ENCODE data around the gene NWD2. TPM values are rescaled to one million over a fixed set of nuclear protein-coding genes. Genes with fewer than 3 reads are reported as not detected.
"Not testable (repeated sequence)": the region's sequence is repeated elsewhere in the genome, so short reads cannot be mapped to it uniquely, and the experiment has no call there.

NWD2 gene
- total and polyA plus RNA-seq, 9 of the 15 experiments (the other 6 are each of a cell fraction or from before 2014, with no cell fraction given), result not detected

- H3K27ac ChIP-seq (ENCODE audit: extremely low read depth, low read depth, low read length); H3K4me1 ChIP-seq (replicated peaks in 1 of 2; ENCODE audit: control insufficient read depth in 2 of 2, insufficient read depth in 2 of 2, low read length in 2 of 2); H3K9me3 ChIP-seq (replicated peaks; ENCODE audit: control insufficient read depth, insufficient read depth, low read depth, low read length); H3K4me2 ChIP-seq (ENCODE audit: insufficient read depth, low read length); H3K27me3 ChIP-seq (ENCODE audit: control insufficient read depth in 2 of 2, insufficient read depth in 2 of 2, low read length in 2 of 2); H3K9ac ChIP-seq (ENCODE audit: insufficient read depth in 1 of 2, low read depth in 2 of 2, low read length in 2 of 2); ATAC-seq; H3K4me3 ChIP-seq; H3K36me3 ChIP-seq (ENCODE audit: control insufficient read depth, insufficient read depth, low read length); intact Hi-C loops (cut with micrococcal nuclease); H4K20me1 ChIP-seq (replicated peaks; ENCODE audit: control insufficient read depth, insufficient read depth, low read length); DNase-seq (ENCODE audit: extremely low read depth in 1 of 4, low spot score in 3 of 4); FAIRE-seq; H3K79me2 ChIP-seq (ENCODE audit: control insufficient read depth, insufficient read depth, low read length); H2AFZ ChIP-seq (ENCODE audit: low read depth, low read length); POLR2A ChIA-PET; CTCF ChIA-PET (ENCODE audit: low intra/inter-chr PET ratio); H3K9me1 ChIP-seq (ENCODE audit: control insufficient read depth, insufficient read depth, low read length); BruUV-seq (replicated peaks); in situ Hi-C loops (cut with MboI): not testable (repeated sequence)
- TF ChIP-seq ZNF431 (CRISPR knock-in tag; IDR thresholded peaks at IDR 0.05) (peak; percentile 68; the same call in 1 of the 2 replicates), ZNF707 (CRISPR knock-in tag; conservative IDR thresholded peaks at IDR 0.05) (peak; percentile 87)
- 0% methylated on average over 1 of the region's 1 CpG for WGBS (ENCODE audit: insufficient coverage, low coverage, missing lambda C conversion rate)
Observed at GRCh38 chr4:37204740-37205139, 39.8 kb upstream of the NWD2 start.

DNA sequence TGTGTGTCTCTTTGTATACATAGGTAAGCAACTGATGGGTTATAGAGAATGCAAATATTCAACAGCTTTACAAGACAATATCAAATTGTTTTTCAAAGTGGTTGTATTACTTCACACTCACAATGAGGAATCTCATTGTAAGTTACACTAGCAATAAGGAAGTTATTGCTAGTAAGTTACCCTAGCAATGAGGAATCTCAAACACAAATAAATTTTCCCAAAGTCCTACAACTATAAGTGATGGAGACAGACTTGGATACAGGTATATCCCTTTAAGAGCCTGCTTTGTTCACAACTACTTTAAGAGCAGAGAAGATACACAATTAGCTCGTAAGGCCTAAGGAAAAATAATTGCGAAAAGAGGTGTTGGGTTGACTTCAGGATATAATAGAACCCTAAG lies 28.3 kb upstream of the NWD2 start:
- Histone ChIP-seq H3K4me3 (no peak overlapping the region), H2AFZ (ENCODE audit: low read depth, low read length) (no peak overlapping the region), H3K27me3 (ENCODE audit: control insufficient read depth in 2 of 2, insufficient read depth in 2 of 2, low read length in 2 of 2) (no peaks in the 10 kb centered on the region), H3K79me2 (ENCODE audit: control insufficient read depth, insufficient read depth, low read length) (no peaks in the 10 kb centered on the region), H3K9ac (ENCODE audit: insufficient read depth in 1 of 2, low read depth in 2 of 2, low read length in 2 of 2) (no peak overlapping the region), H3K9me3 (replicated peaks; ENCODE audit: control insufficient read depth, insufficient read depth, low read depth, low read length) (no peaks in the 10 kb centered on the region), H4K20me1 (replicated peaks; ENCODE audit: control insufficient read depth, insufficient read depth, low read length) (no peaks in the 10 kb centered on the region), H3K36me3 (ENCODE audit: control insufficient read depth, insufficient read depth, low read length) (no peaks in the 10 kb centered on the region), H3K27ac (ENCODE audit: extremely low read depth, low read depth, low read length) (no peak overlapping the region), H3K4me2 (ENCODE audit: insufficient read depth, low read length) (no peak overlapping the region), H3K4me1 (replicated peaks in 1 of 2; ENCODE audit: control insufficient read depth in 2 of 2, insufficient read depth in 2 of 2, low read length in 2 of 2) (no peaks in the 10 kb centered on the region), H3K9me1 (ENCODE audit: control insufficient read depth, insufficient read depth, low read length) (no peaks in the 10 kb centered on the region)
- 0% methylated on average over 2 of the region's 2 CpGs for WGBS (ENCODE audit: insufficient coverage, low coverage, missing lambda C conversion rate)
- in situ Hi-C loops (cut with MboI), result no loop called here
- DNase-seq (ENCODE audit: extremely low read depth in 1 of 4, low spot score in 3 of 4) (no peak), FAIRE-seq (no peak), ATAC-seq (no peak)
- TF ChIP-seq ZBTB9 (CRISPR knock-in tag; IDR thresholded peaks at IDR 0.05) (no peak), HDAC1 (IDR thresholded peaks at IDR 0.05) (no peak), ZNF583 (CRISPR knock-in tag; IDR thresholded peaks at IDR 0.05) (no peak), TCFL5 (CRISPR knock-in tag; conservative IDR thresholded peaks at IDR 0.05) (no peak)
- intact Hi-C loops (cut with micrococcal nuclease), result no loop called here
- no TSS peak for BruUV-seq (replicated peaks)
- ChIA-PET CTCF (ENCODE audit: low intra/inter-chr PET ratio) (no interaction called here), POLR2A (no interaction called here)
